GM18505 (cell line): ENCODE data around the gene CLIC3.
"Not testable (repeated sequence)": the region's sequence is repeated elsewhere in the genome, so short reads cannot be mapped to it uniquely, and the experiment has no call there.

Experiments
- ATAC-seq: cut with Tn5 transposase; IDR thresholded peaks from one replicate; pipeline ENCODE4 v1.9.1; 2021; ENCODE audit not compliant: unreplicated experiment
- POLR2A ChIP-seq: IDR thresholded peaks from 4 replicates; pipeline ENCODE4 v1.6.1; 2011; ENCODE audit warnings: borderline replicate concordance; ENCODE audit not compliant: insufficient read depth, insufficient read length; ENCODE audit errors: extremely low read depth

CLIC3 gene

DNA sequence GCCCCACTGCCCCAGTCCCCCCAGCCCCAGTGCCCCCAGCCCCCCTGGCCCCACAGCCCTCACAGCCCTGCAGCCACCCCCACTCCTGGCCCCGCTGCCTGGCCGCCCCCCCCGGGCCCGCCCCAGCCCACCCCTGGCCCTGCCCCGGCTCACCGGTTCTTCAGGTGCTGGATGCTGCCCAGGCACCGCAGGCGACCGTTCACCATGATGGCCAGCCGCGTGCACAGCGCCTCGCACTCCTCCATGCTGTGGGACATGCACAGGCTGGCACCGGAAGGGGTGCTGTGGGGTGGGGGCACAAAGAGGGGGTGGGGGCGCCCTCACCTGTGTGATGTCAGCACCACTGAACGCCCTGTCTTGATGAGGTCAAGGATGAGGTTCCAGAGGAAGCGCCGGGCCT, 12.8 kb upstream of the CLIC3 start:
- no peak for ATAC-seq
- TF ChIP-seq POLR2A = no peak

- no peak for TF ChIP-seq POLR2A
- no peak for ATAC-seq
Measured at GRCh38 chr9:137008312-137008711, 11.9 kb upstream of the CLIC3 start.

DNA sequence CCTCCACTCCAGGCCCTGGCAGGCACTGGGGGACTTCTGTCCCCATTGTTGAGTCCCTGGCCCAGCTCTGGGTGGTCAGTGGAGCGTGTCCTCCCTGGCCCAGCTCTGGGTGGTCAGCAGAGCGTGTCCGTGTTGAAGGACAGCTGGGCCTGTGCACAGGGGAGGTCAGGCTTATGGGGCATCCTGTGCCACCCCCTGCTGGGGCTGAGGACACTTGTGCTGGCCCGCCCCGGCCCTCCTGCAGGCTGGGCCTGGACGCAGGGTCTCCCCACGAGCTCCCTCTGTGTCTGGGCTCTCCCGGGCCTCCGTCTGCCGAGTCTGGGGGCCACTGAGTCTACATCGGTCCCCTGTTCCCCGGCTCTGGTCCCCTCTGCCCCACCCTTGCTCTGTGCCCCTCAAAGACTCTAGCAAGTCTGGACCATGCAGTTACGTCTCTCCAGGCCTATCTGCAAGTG, 11.5 kb upstream of the CLIC3 start:
- ATAC-seq = no peak
- TF ChIP-seq POLR2A = no peak

GRCh38 chr9:137007108-137007815, 10.9 kb upstream of the CLIC3 start:
- ATAC-seq = no peak
- TF ChIP-seq POLR2A = no peak

DNA sequence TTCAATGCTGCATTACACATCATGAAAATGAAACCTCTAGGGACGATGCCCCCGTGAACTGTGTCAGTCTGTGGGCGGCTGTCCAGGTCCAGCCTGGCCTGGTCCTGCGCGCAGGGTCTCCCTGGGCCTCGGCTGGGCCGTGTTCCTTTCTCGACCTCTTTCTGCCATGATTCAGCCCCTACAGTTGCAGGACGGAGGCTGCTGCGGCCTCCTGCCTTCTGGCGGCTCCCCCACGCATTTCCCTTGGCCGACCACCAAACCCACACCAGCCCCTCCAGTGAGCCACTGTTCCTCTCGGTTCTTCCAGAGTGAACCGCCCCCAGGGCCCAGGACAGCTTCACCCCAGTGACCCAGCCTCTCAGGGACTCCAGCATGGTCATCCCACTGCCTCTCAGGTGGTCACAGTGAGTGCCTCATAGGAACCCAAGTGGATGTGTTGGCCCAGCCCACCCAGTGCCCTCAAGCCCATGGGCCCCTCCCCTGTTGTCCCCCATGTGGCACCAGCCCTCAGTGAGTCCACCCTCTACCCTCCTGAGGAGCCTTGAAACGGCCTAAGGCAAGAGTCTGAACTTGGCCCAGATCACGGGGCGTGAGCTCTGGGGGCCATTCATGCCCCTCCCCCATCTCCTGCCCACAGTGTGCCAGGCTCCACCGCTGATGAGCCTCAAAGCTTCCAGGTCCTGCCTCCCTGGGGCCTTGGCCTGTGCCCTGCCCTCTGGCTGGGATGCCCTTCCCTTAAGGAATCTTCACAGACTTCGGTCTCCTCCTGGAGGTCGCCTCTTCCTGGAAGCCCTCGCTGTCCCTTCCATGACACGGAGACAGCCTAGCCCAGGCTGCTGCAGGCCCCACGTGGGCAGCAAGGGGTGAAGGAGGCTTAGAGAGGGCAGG, 10.0 kb upstream of the CLIC3 start:
- TF ChIP-seq POLR2A = no peak
- no peak for ATAC-seq

DNA sequence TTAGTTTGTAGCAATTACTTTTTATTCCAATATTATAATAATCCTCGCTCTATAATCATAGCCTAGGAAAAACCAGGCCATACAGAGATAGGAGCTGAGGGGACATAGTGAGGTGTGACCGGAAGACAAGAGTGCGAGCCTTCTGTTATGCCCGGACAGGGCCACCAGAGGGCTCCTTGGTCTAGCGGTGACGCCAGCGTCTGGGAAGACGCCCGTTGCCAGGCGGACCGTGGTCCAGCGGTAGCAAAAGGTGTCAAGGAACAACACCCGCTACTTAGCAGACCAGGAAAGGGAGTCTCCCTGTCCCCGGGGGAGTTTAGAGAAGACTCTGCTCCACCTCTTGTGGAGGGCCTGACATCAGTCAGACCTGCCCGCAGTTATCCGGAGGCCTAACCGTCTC, 7.9 kb upstream of the CLIC3 start:
- ATAC-seq = not testable (repeated sequence)

- TF ChIP-seq POLR2A = no peak
- no peak for ATAC-seq
Measured at GRCh38 chr9:137002646-137003041, 6.3 kb upstream of the CLIC3 start.

DNA sequence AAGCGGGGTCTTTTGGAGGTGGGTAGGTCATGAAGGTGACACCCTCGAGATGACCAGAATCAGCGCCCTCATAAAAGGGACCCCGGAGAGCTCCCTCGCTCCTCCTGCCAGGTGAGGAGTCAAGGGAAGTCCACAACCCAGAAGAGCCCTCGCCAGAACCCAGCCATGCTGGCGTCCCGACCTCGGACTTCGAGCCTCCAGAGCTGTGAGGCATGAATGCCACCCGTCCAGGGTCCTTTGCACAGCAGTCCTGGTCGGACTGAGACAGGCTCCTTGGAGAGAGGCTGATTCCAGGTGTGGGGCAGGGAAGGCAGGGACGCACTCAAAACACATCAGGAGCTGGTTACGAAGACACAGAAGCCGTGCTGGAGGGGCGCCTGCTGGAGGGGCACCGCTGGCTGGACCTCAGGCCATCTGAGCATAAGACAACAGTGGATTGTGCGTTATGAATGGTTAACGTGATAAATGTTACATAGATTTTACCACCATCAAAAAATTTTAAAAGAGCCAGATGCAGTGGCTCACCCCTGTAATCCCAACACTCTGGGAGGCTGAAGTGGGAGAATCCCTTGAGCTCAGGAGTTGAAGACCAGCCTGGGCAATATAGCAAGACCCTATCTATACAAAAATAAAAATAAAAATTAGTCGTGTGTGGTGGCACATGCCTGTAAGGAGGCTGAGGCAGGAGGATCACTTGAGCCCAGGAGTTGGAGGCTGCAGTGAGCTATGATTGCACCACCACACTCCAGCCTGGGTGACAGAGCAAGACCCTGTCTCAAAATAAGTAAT, 5.7 kb upstream of the CLIC3 start:
- TF ChIP-seq POLR2A = no peak
- ATAC-seq = no peak

DNA sequence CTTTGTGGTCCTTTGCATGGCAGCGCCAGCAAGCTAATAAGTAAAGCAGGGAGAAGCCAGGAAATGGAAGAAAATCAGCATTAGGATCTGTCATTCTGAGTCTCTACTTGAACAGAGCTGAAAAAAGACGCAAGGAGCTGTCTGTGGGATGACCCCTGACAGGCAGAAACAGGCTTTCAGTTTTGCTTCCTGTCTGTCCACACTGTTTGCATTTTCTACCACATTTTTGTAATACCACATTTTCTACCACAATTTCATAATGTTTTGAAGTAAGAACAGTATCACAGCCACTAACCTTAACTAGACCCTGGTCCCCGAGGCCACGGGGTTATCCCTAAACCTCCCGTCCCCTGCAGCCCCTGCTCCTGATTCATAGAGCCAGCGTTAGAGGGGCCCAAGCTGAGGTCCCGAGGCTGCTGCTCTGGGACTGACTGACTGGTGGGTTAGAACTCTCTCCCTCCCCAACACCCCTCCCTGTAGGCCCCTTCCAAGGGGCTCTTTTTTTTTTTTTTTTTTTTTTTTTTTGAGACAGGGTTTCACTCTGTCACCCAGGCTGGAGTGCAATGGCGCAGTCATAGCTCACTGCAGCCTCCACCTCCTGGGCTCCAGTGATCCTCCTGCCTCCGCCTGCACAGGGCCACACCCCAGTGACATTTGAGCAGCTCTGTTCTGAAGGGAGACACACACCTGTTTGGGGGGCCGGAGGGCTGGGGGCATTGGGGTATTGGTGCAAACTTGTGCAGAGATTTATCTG, 4.0 kb upstream of the CLIC3 start:
- no peak for TF ChIP-seq POLR2A
- ATAC-seq = peak; percentile 47

DNA sequence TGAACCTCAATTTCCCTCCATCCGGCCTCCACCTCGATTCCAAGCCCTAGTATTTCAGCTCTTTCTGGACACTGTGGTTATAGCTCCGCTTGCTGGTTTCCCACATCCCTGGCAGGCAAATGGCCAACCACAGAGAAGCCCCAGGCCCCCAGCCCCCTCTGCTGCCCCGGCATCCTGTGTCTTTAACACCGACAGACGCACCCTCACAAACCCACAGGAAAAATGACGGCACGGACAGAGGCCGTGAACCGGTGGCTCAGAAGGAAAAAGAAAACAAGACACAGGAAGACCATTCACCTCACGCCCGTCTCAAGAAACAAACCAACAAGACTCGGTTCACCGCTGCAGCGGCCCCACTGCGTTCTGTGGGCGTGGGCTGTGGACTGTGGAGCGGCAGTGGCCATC, 1.5 kb upstream of the CLIC3 start:
- ATAC-seq = no peak
- TF ChIP-seq POLR2A = no peak

- no peak for TF ChIP-seq POLR2A
- no peak for ATAC-seq
Measured at GRCh38 chr9:136997371-136997770, 1.0 kb upstream of the CLIC3 start.

DNA sequence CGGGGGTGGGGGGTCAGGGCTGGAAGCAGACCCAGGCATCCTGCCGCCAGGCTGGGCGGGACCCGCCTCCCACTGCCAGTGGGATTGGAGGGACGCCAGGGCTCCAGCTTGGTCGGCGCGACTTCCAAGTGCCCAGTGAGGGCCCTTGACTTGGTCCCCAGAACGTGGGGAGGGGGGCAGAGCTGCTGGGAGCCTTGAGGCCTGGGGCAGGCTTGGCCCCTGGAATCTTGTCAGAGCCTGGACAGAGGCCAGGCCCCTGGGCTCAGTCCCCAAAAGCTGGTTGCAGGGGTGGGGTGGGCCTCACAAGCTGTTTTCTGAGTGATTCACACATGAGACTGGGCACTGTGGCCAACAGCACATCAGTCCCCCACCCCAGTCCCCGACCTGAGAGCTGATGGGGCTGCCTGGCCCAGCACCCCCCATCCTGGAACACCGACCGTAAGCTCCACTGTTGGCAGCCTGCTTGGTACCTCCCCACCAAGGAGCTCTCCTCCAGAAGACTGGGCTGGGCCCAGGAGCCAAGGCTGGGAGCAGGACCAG, 526 bp downstream of the CLIC3 start:
- no peak for ATAC-seq
- no peak for TF ChIP-seq POLR2A
